ENCODE results near the gene MYOCOS.
"Not testable (repeated sequence)": the region's sequence is repeated elsewhere in the genome, so short reads cannot be mapped to it uniquely, and the experiment has no call there.

The MYOCOS gene

GRCh38 chr1:171622152-171622462 lies at the start of gene MYOCOS:
Gene MYOCOS, plus strand, starts transcription at chr1:171622243. Its CDS starts 1,641 bp downstream, at chr1:171623884.
- DNase-seq = no peak

GRCh38 chr1:171576144-171576543 lies 45.9 kb upstream of the MYOCOS start:
- no peak for DNase-seq

GRCh38 chr1:171581226-171581625 lies 40.8 kb upstream of the MYOCOS start:
- no peak for DNase-seq

GRCh38 chr1:171581766-171582165 lies 40.3 kb upstream of the MYOCOS start:
- DNase-seq = no peak

GRCh38 chr1:171582589-171582988 lies 39.5 kb upstream of the MYOCOS start:
- DNase-seq = no peak

- no peak for DNase-seq
These were observed 38.3 kb upstream of the MYOCOS start for GRCh38 chr1:171583591-171584201.

- DNase-seq = no peak
These were observed 36.3 kb upstream of the MYOCOS start for GRCh38 chr1:171585715-171586114.

DNA sequence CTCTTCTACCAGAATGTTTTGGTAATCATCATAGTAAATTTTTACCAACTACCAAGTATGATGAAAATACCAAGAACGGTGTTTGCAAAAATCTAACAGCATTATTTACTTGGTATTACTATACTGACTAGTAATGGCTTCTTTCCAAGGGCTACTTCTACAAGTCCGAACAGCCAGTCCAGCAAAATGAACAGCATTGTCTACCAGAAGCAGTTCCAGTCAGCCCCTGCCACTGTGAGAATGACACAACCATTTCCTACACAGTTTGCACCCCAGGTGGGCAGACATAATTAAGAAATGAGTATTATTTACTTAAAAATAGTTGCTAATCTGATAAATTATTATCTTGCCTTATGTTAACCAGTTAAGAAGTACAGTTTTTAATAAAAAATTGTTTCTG lies 33.8 kb upstream of the MYOCOS start:
- DNase-seq = no peak

GRCh38 chr1:171590022-171590421 lies 32.0 kb upstream of the MYOCOS start:
- no peak for DNase-seq

DNA sequence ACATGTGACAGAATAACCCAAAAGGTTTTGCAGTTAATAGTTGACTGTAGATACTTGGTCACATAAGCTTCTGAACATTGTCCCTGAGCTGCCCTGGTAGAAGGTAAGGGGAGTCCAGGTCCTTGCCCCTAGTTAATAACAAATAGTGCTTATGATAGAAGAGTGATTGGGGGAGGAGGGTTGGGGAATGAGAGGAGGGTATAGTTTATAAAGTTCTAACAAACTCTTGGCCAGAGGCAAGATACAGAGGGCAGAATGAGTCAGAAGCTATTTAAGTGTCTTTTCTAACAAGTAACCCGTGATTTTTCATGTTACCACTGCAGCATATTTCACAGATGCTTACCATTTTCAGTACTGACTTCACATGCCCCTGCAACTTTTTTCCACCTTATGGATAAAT lies 26.7 kb upstream of the MYOCOS start:
- no peak for DNase-seq

DNA sequence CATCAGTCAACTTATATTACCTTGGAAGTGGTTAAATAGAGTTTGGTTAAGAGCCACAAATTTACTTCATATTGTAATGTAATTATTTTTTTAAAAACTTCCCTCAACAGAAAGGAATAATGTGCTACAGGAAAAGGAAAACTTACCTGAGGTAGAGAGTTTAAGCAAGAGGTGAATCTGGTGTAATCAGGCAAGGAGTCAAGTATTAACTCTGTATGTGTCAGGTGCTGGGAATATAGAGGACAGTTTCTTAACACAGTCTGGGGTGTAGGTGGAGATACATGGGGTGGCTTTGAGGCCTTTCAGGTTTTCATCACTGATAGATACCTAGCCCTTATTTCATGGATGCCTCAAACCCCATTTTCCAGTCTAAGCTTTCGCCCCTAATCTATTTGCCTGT lies 25.9 kb upstream of the MYOCOS start:
- no peak for DNase-seq

- no peak for DNase-seq
These were observed 25.3 kb upstream of the MYOCOS start for GRCh38 chr1:171596705-171597104.

DNA sequence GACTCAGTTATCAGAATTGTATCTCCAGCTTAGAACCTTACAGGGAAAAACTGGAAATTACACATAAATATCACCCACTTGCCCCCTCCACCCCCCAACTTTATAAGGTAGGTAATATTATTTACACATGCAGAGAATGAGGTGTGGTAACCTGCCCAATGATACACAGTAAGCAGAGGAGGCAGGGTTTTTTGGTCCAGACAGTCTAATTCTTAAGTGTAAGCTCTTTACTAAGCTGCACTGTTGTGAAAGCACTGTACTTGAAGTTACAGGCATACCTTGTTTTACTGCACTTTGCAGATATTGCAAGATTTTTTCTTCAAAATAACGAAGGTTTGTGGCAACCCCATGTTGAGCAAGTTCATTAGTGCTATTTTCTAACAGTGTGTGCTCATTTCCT lies 24.8 kb upstream of the MYOCOS start:
- no peak for DNase-seq

DNA sequence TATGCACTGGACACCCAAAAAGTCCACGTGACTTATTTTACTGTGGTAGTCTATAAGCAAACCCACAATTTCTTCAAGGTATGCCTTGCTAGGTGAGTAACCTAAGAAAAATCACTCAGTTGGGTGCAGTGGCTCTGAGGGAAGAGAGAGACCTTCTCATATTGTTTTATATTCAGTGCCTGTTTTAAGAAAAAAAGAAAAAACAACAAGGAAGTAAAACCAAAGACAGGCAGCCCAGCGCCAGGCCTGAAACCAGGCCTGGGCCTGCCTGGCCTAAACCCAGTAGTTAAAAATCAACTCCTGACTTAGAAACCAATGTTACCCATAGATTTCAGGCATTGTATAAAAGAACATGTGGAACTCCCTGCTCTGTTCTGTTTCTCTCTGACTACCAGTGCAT lies 21.7 kb upstream of the MYOCOS start:
- DNase-seq = not testable (repeated sequence)

- no peak for DNase-seq
These were observed 21.2 kb upstream of the MYOCOS start for GRCh38 chr1:171600862-171601261.

- DNase-seq = not testable (repeated sequence)
These were observed 19.0 kb upstream of the MYOCOS start for GRCh38 chr1:171603042-171603441.

DNA sequence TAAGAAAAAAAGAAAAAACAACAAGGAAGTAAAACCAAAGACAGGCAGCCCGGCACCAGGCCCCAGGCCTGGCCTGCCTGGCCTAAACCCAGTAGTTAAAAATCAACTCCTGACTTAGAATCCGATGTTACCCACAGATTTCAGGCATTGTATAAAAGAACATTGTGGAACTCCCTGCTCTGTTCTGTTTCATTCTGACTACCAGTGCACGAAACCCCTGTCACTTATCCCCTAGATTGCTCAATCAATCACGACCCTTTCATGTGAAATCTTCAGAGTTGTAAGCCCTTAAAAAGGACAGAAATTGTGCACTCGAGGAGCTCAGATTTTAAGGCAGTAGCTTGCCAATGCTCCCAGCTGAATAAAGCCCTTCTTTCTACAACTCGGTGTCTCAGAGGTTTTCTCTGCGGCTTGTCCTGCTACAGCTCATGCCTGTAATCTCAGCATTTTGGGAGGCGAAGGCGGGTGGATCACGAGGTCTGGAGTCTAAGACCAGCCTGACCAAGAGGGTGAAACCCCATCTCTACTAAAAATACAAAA lies 15.6 kb upstream of the MYOCOS start:
- no peak for DNase-seq

DNA sequence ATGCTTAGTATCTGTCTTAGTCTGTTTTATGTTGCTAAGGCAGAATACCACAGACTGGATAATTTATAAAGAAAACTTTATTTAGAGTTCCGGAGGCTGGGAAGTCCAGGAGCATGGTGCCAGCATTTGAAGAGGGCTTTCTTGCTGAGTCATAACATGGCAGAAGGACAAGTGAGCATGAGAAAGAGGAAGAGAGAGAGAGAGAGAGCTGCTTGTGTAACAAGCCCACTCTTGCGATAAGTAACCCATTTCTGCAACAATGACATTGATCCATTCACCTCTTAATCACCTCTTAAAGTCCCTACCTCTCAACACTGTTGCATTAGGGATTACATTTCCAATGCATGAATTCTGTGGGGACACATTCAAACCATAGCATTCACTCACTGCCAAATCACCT lies 11.7 kb upstream of the MYOCOS start:
- DNase-seq = no peak

DNA sequence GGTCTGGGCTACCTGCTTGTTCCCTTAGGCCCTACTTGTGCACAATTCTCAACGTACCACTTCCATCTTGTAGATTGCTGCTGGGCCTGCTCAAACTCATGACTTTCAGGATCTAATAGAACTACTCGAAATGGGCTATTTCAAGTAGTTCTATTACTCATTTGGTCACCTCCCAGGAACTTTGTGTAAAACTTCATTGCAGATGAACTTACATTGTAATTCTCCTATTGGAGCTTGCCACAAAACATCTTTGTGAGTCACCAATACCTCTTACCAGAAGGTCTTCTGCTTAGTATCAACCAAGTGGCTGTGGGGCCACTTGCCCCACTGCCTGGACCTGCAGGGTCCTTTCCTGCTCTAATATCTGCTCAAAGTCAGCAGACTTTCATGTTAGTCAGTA lies 10.7 kb upstream of the MYOCOS start:
- DNase-seq = no peak

- DNase-seq = no peak
These were observed 8.8 kb upstream of the MYOCOS start for GRCh38 chr1:171613282-171613681.

DNA sequence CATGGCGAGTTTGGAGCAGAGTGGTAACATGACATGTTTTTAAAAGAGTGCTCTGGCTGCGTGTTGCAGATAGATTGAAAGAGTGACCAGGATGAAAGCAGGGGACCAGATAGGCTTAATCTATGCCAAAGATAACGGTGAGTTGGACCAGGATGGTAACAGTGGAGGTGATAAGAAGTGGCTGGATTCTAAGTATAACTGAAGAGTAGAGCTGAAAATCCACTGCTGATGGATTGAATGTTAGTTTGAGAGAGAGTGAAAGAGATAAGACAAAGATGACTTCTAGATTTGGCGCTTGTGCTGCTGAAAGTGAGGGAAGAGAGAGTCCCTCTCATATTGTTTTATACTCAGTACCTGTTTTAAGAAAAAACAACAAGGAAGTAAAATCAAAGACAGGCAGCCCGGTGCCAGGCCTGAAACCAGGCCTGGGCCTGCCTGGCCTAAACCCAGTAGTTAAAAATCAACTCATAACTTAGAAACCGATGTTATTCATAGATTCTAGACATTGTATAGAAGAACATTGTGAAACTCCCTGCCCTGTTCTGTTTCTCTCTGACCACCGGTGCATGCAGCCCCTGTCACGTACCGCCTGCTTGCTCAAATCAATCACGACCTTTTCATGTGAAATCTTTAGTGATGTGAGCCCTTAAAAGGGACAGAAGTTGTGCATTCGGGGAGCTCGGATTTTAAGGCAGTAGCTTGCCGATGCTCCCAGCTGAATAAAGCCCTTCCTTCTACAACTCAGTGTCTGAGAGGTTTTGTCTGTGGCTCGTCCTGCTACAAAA lies 6.7 kb upstream of the MYOCOS start:
- not testable (repeated sequence) for DNase-seq

DNA sequence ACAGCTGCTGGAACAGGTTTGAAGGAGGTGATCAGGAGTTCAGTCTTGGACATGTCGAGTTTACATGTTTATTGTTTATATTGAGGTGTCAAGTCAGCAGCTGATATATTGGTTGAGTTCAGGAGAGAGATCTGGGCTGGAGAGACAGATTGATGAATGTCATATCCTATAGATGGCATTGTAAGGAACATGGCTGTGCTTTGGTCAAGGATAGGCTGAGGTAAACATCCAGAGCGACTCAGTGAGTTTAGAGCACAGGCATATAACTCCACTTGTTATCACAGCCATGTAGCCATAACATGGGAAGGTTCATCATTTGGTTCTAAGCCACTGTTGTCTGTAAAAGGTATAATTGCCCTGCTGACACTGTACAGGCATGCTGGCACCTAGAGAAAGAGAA lies 5.5 kb upstream of the MYOCOS start:
- DNase-seq = no peak

DNA sequence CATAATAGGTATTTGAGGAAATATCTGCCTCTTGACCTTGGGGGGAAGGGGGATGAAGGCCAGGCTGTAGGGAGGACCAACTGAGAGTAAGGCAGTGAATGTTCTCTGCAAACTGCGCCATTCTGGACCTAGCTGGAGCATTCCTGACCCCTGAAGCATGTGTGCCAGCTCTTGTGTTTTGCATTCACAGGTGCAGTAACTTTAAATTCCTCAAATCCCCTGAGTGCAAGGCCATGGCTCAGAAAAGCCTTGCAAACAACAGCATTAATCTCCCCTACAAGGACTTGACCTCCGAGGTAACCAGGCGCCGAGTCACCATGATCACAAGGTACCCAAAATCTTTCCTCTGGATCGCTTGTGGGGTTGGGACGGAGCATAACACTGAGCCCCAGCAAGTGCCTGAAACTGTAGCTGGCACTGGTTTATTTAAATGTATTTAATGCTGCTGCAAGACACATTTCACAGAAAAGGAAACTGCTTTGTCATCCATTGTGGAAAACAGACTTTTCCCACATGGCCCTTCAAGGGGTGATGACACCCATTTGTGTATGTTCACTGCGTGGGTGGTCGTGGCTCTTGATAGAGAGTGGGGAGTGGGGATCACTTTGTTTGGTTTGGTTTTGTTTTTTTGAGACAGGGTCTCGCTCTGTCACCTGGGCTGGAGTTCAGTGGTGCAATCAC lies 1.7 kb downstream of the MYOCOS start:
- DNase-seq = no peak

- no peak for DNase-seq
These were observed 3.2 kb downstream of the MYOCOS start for GRCh38 chr1:171625225-171625624.
